DND-41 (cell line): ENCODE data around the gene TUBA4B.

Experiments used
- CTCF ChIP-seq: IDR thresholded peaks from 2 replicates; pipeline ENCODE4 v1.5.1; 2012; ENCODE audit warnings: borderline replicate concordance, low read length, moderate library complexity, mild to moderate bottlenecking; ENCODE audit not compliant: poor library complexity, severe bottlenecking; ENCODE audit errors: extremely low read depth
- EZH2 ChIP-seq: IDR thresholded peaks from 3 replicates; pipeline ENCODE4 v1.6.1; 2012; ENCODE audit warnings: borderline replicate concordance, low read depth, mild to moderate bottlenecking, moderate library complexity, low read length, inconsistent platforms; ENCODE audit not compliant: severe bottlenecking

DNA sequence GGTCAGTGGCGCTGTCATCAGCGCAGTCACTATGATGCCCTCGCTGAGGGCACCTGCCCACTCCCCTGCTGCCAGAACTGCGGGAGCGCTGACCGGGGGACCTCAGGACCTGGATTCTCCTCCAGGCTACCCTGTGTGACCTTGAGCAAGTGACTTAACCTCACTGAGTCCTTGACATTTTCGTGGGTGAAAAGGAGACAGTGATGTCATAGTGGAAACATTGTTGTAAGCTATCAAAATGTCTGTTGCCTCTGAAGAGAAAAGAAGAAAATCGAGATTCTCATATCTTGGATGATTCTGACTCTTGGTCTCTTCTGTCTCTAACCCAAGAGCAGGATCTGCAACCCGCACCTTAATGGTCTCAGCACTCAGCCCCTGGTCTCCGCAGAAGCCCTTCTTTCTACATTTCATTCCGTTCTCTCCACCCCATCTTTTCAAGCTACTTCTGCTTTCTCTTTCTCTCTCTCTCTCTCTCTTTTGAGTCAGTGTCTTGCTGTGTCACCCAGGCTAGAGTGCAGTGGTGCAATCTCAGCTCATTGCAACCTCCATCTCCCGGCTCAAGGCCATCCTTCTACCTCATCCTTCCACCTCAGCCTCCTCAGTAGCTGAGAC is 1.7 kb downstream of the TUBA4B start:
- TF ChIP-seq CTCF: no peak
- TF ChIP-seq EZH2: no peak
